Right lobe of liver (tissue), 6 donors: Measurements from ENCODE around the gene TBX10. TPM values are rescaled to one million over a fixed set of nuclear protein-coding genes. Genes with fewer than 3 reads are reported as not detected.
"Not testable (repeated sequence)": the region's sequence is repeated elsewhere in the genome, so short reads cannot be mapped to it uniquely, and the experiment has no call there.

Source experiments
- ATAC-seq, 4 donors: fragments of 200-7000 bp; cut with Tn5 transposase; one replicate each; pipeline ENCODE4 v1.9.1; 2020; ENCODE audit warnings: mild to moderate bottlenecking in 4 of 4, moderate library complexity in 4 of 4
- DNase-seq, 3 donors: peaks; one replicate each; pipeline ENCODE4 v3.0.0-alpha.2; 2020
- H3K27ac ChIP-seq, 3 donors: fragments of 200-600 bp; one replicate each; pipeline ENCODE4 v1.8.0; 2022
- H3K27me3 ChIP-seq, 2 donors: fragments of 200-600 bp; one replicate each; pipeline ENCODE4 v1.8.0; 2022
- H3K36me3 ChIP-seq, 4 donors: fragments of 200-600 bp; sonication (generic) in 1 of 4; one replicate each; pipeline versions ENCODE4 v1.5.1 to v1.8.0; 2017 to 2022; ENCODE audit warnings: control low read depth in 1 of 4
- H3K4me1 ChIP-seq, 4 donors: fragments of 200-600 bp; sonication (generic) in 1 of 4; one replicate each; pipeline versions ENCODE4 v1.5.1 to v1.8.0; 2017 to 2022; ENCODE audit warnings: control low read depth in 1 of 4
- H3K4me3 ChIP-seq, 3 donors: fragments of 200-600 bp; one replicate each; pipeline ENCODE4 v1.8.0; 2022
- H3K9me3 ChIP-seq, 4 donors: fragments of 200-600 bp; sonication (generic) in 1 of 4; one replicate each; pipeline versions ENCODE4 v1.5.1 to v1.8.0; 2017 to 2022; ENCODE audit warnings: control low read depth in 1 of 4
- CTCF ChIP-seq, 4 donors: fragments of 200-600 bp in 3 of 4; fragments of 450-650 bp in 1 of 4; IDR thresholded peaks; one replicate each; pipeline versions ENCODE4 v1.5.1 to v1.8.0; 2016 to 2022; ENCODE audit warnings: antibody characterized with exemption in 4 of 4, mild to moderate bottlenecking in 2 of 4
- POLR2A ChIP-seq: fragments of 450-650 bp; IDR thresholded peaks from one replicate; pipeline ENCODE4 v1.6.1; 2017; ENCODE audit warnings: antibody characterized with exemption, mild to moderate bottlenecking
- WGBS: methylation state at CpG from one replicate; pipeline ENCODE4 v1.1.6; 2018; ENCODE audit warnings: low coverage, low lambda C conversion rate; ENCODE audit not compliant: insufficient coverage; ENCODE audit errors: missing lambda C conversion rate; 5-methylcytosine and 5-hydroxymethylcytosine counted together
- intact Hi-C, 2 donors: fragments of 100-400 bp; cut with DNase I; formaldehyde crosslinking; loops; one replicate each; pipeline versions ENCODE4 v1.11.2 to v1.14.1; 2022
- total RNA-seq, 6 experiments: library from RNA; depleted of rRNA in 2 of 6; stranded (reverse); fragments of >200 nt in 2 of 6; fragmentation: NEBNext Ultra II Directional in 3 of 6; extraction: Animal tissue kit (Norgen Biotek cat#: 25700) in 3 of 6; gene quantifications; one replicate each; pipeline versions ENCODE4 v1.1.0 to v1.2.4, GENCODE V29; 2016 to 2023
- donor health status: DM: no; HTN: yes; CAD: no.
- donor health status: DM: no; HTN: no; CAD: no.
- donor health status: DM: no; HTN: no; CAD: no.
- donor health status: DM: no; HTN: yes; CAD: no.
- donor health status: DM: no; HTN: yes; CAD: no.

The TBX10 gene
- total RNA-seq, 6 experiments from 2014 or later = 0.24 to 0.49 (median 0.34) TPM; not detected in 1

- Histone ChIP-seq H3K4me3 (no peak overlapping the region), H3K36me3 (no peaks in the 10 kb centered on the region), H3K27me3 (no peaks in the 10 kb centered on the region), H3K4me1 (peaks cover 0 to 30% (median 14%) of the 10 kb centered on the region in 4 donors), H3K9me3 (no peaks in the 10 kb centered on the region), H3K27ac (no peak overlapping the region)
- DNase-seq = peak; percentile 19 to 53 (median 49)
- WGBS = 91% methylated on average over 4 of the region's 15 CpGs
- no peak for ATAC-seq
- TF ChIP-seq CTCF (IDR thresholded peaks at IDR 0.05) (no peak), POLR2A (no peak)
- intact Hi-C loops = no loop called here
Measured at GRCh38 chr11:67627812-67628624, 11.5 kb downstream of the TBX10 start.

GRCh38 chr11:67627441-67627811, 12.1 kb downstream of the TBX10 start:
- H3K9me3 ChIP-seq = no peaks in the 10 kb centered on the region
- no peak overlapping the region for H3K27ac ChIP-seq
- no peaks in the 10 kb centered on the region for H3K36me3 ChIP-seq
- no peak overlapping the region for H3K4me3 ChIP-seq
- ATAC-seq (no peak), DNase-seq (peak; percentile 17 to 44 (median 40))
- WGBS = 100% methylated on average over 1 of the region's 6 CpGs
- peaks cover 0 to 24% (median 11%) of the 10 kb centered on the region in 4 donors for H3K4me1 ChIP-seq
- no peak for TF ChIP-seq CTCF (IDR thresholded peaks at IDR 0.05)
- no peak for TF ChIP-seq POLR2A
- no peaks in the 10 kb centered on the region for H3K27me3 ChIP-seq
- intact Hi-C loops = no loop called here

GRCh38 chr11:67626970-67627369, 12.6 kb downstream of the TBX10 start:
- H3K4me1 ChIP-seq = peaks cover 0 to 20% (median 9%) of the 10 kb centered on the region in 4 donors
- no peaks in the 10 kb centered on the region for H3K27me3 ChIP-seq
- TF ChIP-seq POLR2A (no peak), CTCF (IDR thresholded peaks at IDR 0.05) (no peak)
- WGBS = 95% methylated on average over 3 of the region's 10 CpGs
- H3K27ac ChIP-seq = no peak overlapping the region
- H3K4me3 ChIP-seq = no peak overlapping the region
- intact Hi-C loops = no loop called here
- no peak for ATAC-seq
- peak in 1 of 3 donors; percentile 38 for DNase-seq
- H3K36me3 ChIP-seq = no peaks in the 10 kb centered on the region
- no peaks in the 10 kb centered on the region for H3K9me3 ChIP-seq

- peaks cover 0 to 13% (median 6%) of the 10 kb centered on the region in 4 donors for H3K4me1 ChIP-seq
- H3K4me3 ChIP-seq, intact Hi-C loops, DNase-seq, H3K27me3 ChIP-seq, H3K36me3 ChIP-seq, H3K27ac ChIP-seq, ATAC-seq, H3K9me3 ChIP-seq: not testable (repeated sequence)
- WGBS = 80% methylated on average over 5 of the region's 10 CpGs
Measured at GRCh38 chr11:67626131-67626833, 13.3 kb downstream of the TBX10 start.

GRCh38 chr11:67623795-67624194, 15.8 kb downstream of the TBX10 start:
- DNase-seq, H3K9me3 ChIP-seq, H3K27me3 ChIP-seq, H3K27ac ChIP-seq, ATAC-seq, intact Hi-C loops, H3K36me3 ChIP-seq, H3K4me3 ChIP-seq, H3K4me1 ChIP-seq: not testable (repeated sequence)
- 100% methylated on average over 1 of the region's 1 CpG for WGBS

GRCh38 chr11:67622905-67623304, 16.7 kb downstream of the TBX10 start:
- H3K36me3 ChIP-seq, H3K4me3 ChIP-seq, intact Hi-C loops, ATAC-seq, H3K9me3 ChIP-seq, H3K4me1 ChIP-seq, H3K27me3 ChIP-seq, H3K27ac ChIP-seq: not testable (repeated sequence)
- peak in 2 of 3 donors; percentile 46 to 54 for DNase-seq
- 78% methylated on average over 4 of the region's 7 CpGs for WGBS

GRCh38 chr11:67621928-67622327, 17.6 kb downstream of the TBX10 start:
- DNase-seq, H3K27me3 ChIP-seq, H3K9me3 ChIP-seq, intact Hi-C loops, H3K27ac ChIP-seq, H3K4me3 ChIP-seq, H3K4me1 ChIP-seq, ATAC-seq, H3K36me3 ChIP-seq: not testable (repeated sequence)
- WGBS = 57% methylated on average over 3 of the region's 3 CpGs

- H3K27me3 ChIP-seq, H3K4me3 ChIP-seq, H3K36me3 ChIP-seq, DNase-seq, H3K9me3 ChIP-seq, H3K4me1 ChIP-seq, ATAC-seq, intact Hi-C loops, H3K27ac ChIP-seq: not testable (repeated sequence)
- no CpG with 5 or more reads among the region's 13 CpGs for WGBS
Measured at GRCh38 chr11:67620621-67621020, 18.9 kb downstream of the TBX10 start.
